Transverse colon (tissue), 4 donors: ENCODE measurements around the gene IGFL2. TPM values are rescaled to one million over a fixed set of nuclear protein-coding genes. Genes with fewer than 3 reads are reported as not detected.

Experiments
- DNase-seq: peaks from one replicate; pipeline ENCODE4 v3.0.0-alpha.2; 2019
- H3K27ac ChIP-seq, 4 donors: fragments of 200-600 bp; sonication (generic); 2 replicates each; pipeline ENCODE4 v1.5.1; 2016 to 2018; ENCODE audit warnings: inconsistent platforms in 4 of 4
- H3K27me3 ChIP-seq: fragments of 200-600 bp; sonication (generic); 2 replicates; pipeline ENCODE4 v1.5.1; 2017; ENCODE audit warnings: inconsistent platforms
- H3K36me3 ChIP-seq, 4 donors: fragments of 200-600 bp; sonication (generic); 2 replicates each; pipeline ENCODE4 v1.5.1; 2017 to 2019; ENCODE audit warnings: inconsistent platforms in 4 of 4
- H3K4me1 ChIP-seq, 4 donors: fragments of 200-600 bp; sonication (generic); 2 replicates each; pipeline ENCODE4 v1.5.1; 2017 to 2020; ENCODE audit warnings: inconsistent platforms in 4 of 4
- H3K4me3 ChIP-seq, 4 donors: fragments of 200-600 bp; sonication (generic); 1 replicate in 1 of 4; 2 replicates in 3 of 4; pipeline versions ENCODE4 v1.5.1 to v1.6.1; 2017 to 2019; ENCODE audit warnings: inconsistent platforms in 4 of 4
- H3K9me3 ChIP-seq, 2 donors: fragments of 200-600 bp; sonication (generic); 2 replicates each; pipeline ENCODE4 v1.5.1; 2017 to 2019; ENCODE audit warnings: inconsistent platforms in 2 of 2
- EP300 ChIP-seq: sonication (generic); formaldehyde crosslinking; IDR thresholded peaks from one replicate; pipeline ENCODE4 v1.6.1; 2017; ENCODE audit warnings: antibody characterized with exemption, low read depth
- POLR2A ChIP-seq: fragments of 450-650 bp; IDR thresholded peaks from one replicate; pipeline ENCODE4 v1.6.1; 2016; ENCODE audit warnings: antibody characterized with exemption, mild to moderate bottlenecking, moderate library complexity
- POLR2AphosphoS5 ChIP-seq, 3 donors: sonication (generic); formaldehyde crosslinking; IDR thresholded peaks; one replicate each; pipeline ENCODE4 v1.6.1; 2016; ENCODE audit warnings: antibody characterized with exemption in 3 of 3
- WGBS, 2 donors: methylation state at CpG; one replicate each; pipeline ENCODE4 v1.1.5; 2018; ENCODE audit warnings: low coverage in 1 of 2; 5-methylcytosine and 5-hydroxymethylcytosine counted together
- in situ Hi-C, 4 donors: fragments of 200-750 bp; cut with MboI; loops; one replicate each; pipeline versions ENCODE4 v1.15.0 to v1.15.1; 2017; ENCODE audit warnings: low sequenced_read_pairs in 3 of 4, low pct_ligation_motif_present in 1 of 4, low pct_unique_long_range_greater_than_20kb in 1 of 4
- intact Hi-C: fragments of 100-400 bp; cut with DNase I; formaldehyde crosslinking; loops from one replicate; pipeline ENCODE4 v1.15.1; 2023; ENCODE audit warnings: low total_unique reads
- total RNA-seq, 4 donors: library from RNA; depleted of rRNA; stranded (reverse); fragments of >200 nt; gene quantifications; one replicate each; pipeline ENCODE4 v1.1.0, GENCODE V29; 2016
- TF ChIP-seq, protein P1 (sequence below), 5 experiments: fragments of 200-600 bp in 3 of 5; fragments of 450-650 bp in 2 of 5; sonication (generic) in 3 of 5; IDR thresholded peaks; 1 replicate in 2 of 5; 2 replicates in 3 of 5; pipeline ENCODE4 v1.5.1; 2016 to 2017; ENCODE audit warnings: antibody characterized with exemption in 5 of 5, inconsistent platforms in 3 of 5, mild to moderate bottlenecking in 2 of 5, moderate library complexity in 1 of 5

IGFL2 gene
- total RNA-seq, 4 donors from 2014 or later = not detected

DNA sequence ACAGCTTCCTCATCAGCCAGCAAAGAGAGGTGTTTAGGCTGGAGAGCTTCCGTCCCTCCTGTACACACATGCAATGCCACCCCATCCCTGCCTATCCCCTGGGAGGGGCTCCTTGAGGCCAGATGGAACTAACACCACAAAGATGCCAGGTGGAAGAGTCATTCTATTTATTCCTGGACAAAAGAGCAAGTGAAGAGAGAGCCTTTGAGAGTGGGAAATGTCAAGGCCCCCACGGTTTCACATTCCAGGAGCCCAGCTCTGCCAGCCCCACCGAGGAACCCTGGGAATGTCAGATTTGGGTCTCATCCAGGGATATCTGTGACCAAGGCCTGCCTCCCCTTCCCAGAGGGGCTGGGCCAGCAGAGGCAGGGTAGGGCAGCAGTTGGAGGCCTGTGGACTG is 50.7 kb downstream of the IGFL2 start:
- intact Hi-C loops (no loop called here), in situ Hi-C loops (loop anchor here in 3 of 4 donors (10.0 kb wide), 2 partner anchors 114 to 174 kb away; partner anchors contain the start of gene PGLYRP1 (in 1 of the 3))
- H3K36me3 ChIP-seq = no peaks in the 10 kb centered on the region
- 80% methylated on average over 3 of the region's 3 CpGs; no CpG with 5 or more reads in 1 of the 2 donors for WGBS, 2 donors
- TF ChIP-seq POLR2A (no peak), EP300 (no peak), POLR2AphosphoS5 (IDR thresholded peaks at IDR 0.05) (no peak)
- TF ChIP-seq, protein P1, sequence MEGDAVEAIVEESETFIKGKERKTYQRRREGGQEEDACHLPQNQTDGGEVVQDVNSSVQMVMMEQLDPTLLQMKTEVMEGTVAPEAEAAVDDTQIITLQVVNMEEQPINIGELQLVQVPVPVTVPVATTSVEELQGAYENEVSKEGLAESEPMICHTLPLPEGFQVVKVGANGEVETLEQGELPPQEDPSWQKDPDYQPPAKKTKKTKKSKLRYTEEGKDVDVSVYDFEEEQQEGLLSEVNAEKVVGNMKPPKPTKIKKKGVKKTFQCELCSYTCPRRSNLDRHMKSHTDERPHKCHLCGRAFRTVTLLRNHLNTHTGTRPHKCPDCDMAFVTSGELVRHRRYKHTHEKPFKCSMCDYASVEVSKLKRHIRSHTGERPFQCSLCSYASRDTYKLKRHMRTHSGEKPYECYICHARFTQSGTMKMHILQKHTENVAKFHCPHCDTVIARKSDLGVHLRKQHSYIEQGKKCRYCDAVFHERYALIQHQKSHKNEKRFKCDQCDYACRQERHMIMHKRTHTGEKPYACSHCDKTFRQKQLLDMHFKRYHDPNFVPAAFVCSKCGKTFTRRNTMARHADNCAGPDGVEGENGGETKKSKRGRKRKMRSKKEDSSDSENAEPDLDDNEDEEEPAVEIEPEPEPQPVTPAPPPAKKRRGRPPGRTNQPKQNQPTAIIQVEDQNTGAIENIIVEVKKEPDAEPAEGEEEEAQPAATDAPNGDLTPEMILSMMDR (IDR thresholded peaks at IDR 0.05) = no peak
- H3K4me3 ChIP-seq = no peak overlapping the region
- no peaks in the 10 kb centered on the region for H3K9me3 ChIP-seq
- H3K27ac ChIP-seq = no peak overlapping the region
- no peaks in the 10 kb centered on the region for H3K4me1 ChIP-seq
- H3K27me3 ChIP-seq = peaks cover 18% of the 10 kb centered on the region
- no peak for DNase-seq

DNA sequence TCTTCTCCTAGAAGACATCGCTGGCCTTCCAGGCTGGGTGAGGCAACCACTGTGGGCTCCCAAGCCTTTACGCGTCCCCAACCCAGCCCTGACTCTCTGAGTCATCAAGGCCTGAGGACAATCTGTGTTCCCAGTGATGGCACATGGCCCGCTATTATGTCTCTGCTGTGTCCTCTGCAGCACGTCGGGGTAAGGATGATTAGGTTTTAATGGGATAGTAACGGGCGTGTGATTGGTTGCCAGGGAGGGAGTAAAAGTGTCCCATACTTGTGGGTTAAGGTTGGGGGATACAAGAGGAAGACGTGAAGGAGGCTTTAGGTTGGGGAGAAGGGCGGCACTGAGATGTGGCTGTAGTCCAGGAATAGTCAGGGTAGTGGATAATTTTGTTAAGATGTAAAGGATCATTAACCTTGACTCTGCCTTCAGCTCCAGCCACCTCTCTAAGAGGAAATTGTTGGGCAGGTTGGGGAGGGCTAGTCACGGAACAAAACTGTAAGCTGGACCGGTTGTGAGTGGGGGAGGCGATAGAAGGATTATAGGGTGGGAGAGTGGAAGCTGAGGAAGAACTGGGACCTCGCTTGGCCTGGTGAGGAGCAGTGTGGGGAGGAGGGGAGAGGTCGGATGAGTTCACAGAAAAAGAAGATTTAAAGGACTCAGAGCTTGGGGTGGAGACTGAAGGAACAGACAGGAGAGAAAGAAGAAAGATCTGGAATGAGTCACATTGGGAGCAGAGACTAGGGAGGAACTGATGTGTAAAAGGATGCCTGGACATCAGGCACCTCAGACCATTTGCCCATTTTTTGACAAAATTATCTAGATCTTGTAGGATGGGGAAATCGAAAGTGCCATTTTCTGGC is 53.6 kb downstream of the IGFL2 start:
- Histone ChIP-seq H3K36me3 (no peaks in the 10 kb centered on the region), H3K4me3 (no peak overlapping the region), H3K27me3 (peaks cover 10% of the 10 kb centered on the region), H3K27ac (no peak overlapping the region), H3K4me1 (no peaks in the 10 kb centered on the region), H3K9me3 (no peaks in the 10 kb centered on the region)
- in situ Hi-C loops = no loop called here
- no peak for DNase-seq
- intact Hi-C loops = no loop called here
- 60 to 72% methylated on average over 9 to 16 of the region's 16 CpGs for WGBS, 2 donors
- TF ChIP-seq, protein P1 (IDR thresholded peaks at IDR 0.05) = no peak
- TF ChIP-seq POLR2AphosphoS5 (IDR thresholded peaks at IDR 0.05) (no peak), POLR2A (no peak), EP300 (no peak)

DNA sequence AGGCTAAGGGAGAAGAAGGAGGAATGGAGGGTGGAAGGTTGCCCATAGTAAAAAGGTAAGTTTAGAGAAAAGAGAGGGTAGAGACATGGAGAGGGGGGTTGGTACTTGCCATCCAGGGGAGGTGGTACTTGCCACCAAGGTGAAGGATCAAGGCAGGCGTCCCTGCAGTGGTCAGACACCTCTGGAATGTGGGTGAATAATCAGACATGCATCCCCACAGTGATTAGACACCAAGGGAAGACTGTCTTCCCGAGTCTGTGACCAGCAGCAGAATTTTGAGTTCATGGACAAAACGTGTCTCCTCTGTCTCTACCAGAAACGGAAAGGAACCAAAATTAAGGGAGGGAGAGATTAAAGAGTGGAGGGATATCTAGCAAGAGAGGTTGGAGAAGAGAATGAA is 54.4 kb downstream of the IGFL2 start:
- in situ Hi-C loops (no loop called here), intact Hi-C loops (no loop called here)
- Histone ChIP-seq H3K4me1 (no peaks in the 10 kb centered on the region), H3K27me3 (peaks cover 3% of the 10 kb centered on the region), H3K9me3 (no peaks in the 10 kb centered on the region), H3K36me3 (no peaks in the 10 kb centered on the region), H3K27ac (no peak overlapping the region), H3K4me3 (no peak overlapping the region)
- no peak for DNase-seq
- WGBS, 2 donors = 61 to 80% methylated on average over 3 to 4 of the region's 4 CpGs
- TF ChIP-seq POLR2AphosphoS5 (IDR thresholded peaks at IDR 0.05) (no peak), EP300 (no peak), POLR2A (no peak)
- TF ChIP-seq, protein P1 (IDR thresholded peaks at IDR 0.05) = no peak

DNA sequence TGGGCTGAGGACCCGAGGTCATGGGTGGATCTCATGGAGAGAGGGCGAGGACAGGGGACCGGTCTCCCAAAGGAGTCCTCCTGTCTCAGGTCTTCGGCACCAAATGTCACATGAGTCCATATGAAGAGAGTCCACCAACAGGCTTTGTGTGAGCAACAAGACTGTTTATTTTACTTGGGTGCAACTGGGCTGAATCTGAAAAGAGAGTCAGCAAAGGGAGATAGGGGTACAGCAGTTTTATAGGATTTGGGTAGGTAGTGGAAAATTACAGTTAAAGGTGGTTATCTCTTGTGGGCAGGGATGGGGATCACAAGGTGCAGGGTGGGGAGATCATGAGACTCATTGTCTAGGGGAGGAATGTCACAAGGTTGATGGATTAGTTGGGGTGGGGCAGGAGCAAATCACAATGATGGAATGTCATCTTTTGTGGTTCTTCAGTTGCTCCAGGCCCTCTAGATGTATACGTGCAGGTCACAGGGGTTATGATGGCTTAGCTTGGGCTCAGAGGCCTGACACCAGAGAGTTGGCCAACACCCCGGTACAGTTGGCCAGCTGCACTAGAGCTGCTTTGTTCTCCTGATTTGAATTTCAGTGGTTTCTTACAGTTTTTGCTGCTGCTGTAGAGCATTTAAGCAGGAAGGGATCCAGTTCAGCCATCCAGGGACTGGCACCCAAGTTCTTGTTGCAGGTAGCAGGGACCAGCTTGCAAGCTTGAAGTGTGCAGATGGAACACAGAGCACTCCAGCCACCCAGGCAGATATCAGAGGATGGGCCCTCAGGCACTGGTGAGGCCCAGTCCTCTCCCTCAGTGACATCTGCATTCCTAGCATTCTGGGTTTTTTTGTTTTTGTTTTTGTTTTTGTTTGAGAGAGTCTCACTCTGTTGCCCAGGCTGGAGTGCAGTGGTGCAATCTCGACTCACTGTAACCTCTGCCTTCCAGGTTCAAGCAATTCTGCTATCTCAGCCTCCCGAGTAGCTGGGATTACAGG is 55.1 kb downstream of the IGFL2 start:
- in situ Hi-C loops = no loop called here
- 81% methylated on average over 8 of the region's 8 CpGs; no CpG with 5 or more reads in 1 of the 2 donors for WGBS, 2 donors

More for the DNA sequence above, 55.1 kb downstream of the IGFL2 start:
- DNase-seq = no peak
- Histone ChIP-seq H3K4me1 (no peaks in the 10 kb centered on the region), H3K4me3 (no peak overlapping the region), H3K36me3 (no peaks in the 10 kb centered on the region), H3K9me3 (no peaks in the 10 kb centered on the region), H3K27me3 (no peaks in the 10 kb centered on the region), H3K27ac (no peak overlapping the region)
- intact Hi-C loops = no loop called here
- TF ChIP-seq, protein P1 (IDR thresholded peaks at IDR 0.05) = no peak
- TF ChIP-seq POLR2AphosphoS5 (IDR thresholded peaks at IDR 0.05) (no peak), EP300 (no peak), POLR2A (no peak)
